BLaER1 treated with 17β-estradiol and CSF1 and Interleukin-3, amounts not matched to agents 10 nM and 100 nM (cell line): ENCODE data around the gene NUAK1.

ENCODE experiments used
- H3K27ac ChIP-seq, 11 experiments: shearing (Covaris generic); formaldehyde crosslinking; 2 replicates each; pipeline ENCODE4 v1.8.1; 2022
- H3K27me3 ChIP-seq, 11 experiments: shearing (Covaris generic); formaldehyde crosslinking; 2 replicates each; pipeline ENCODE4 v1.8.1; 2022
- H3K36me3 ChIP-seq, 11 experiments: shearing (Covaris generic); formaldehyde crosslinking; 2 replicates each; pipeline ENCODE4 v1.8.1; 2022
- H3K4me1 ChIP-seq, 10 experiments: shearing (Covaris generic); formaldehyde crosslinking; 2 replicates each; pipeline ENCODE4 v1.8.1; 2022
- H3K4me2 ChIP-seq, 11 experiments: shearing (Covaris generic); formaldehyde crosslinking; 2 replicates each; pipeline ENCODE4 v1.8.1; 2022
- H3K4me3 ChIP-seq, 10 experiments: shearing (Covaris generic); formaldehyde crosslinking; 2 replicates each; pipeline ENCODE4 v1.8.1; 2022
- H3K9ac ChIP-seq, 11 experiments: shearing (Covaris generic); formaldehyde crosslinking; 2 replicates each; pipeline ENCODE4 v1.8.1; 2022
- H3K9me3 ChIP-seq, 11 experiments: shearing (Covaris generic); formaldehyde crosslinking; replicated peaks in 1 of 11; 2 replicates each; pipeline ENCODE4 v1.8.1; 2022
- H4K20me1 ChIP-seq, 11 experiments: shearing (Covaris generic); formaldehyde crosslinking; 2 replicates each; pipeline ENCODE4 v1.8.1; 2022
- Cebpa-rat ChIP-seq, 11 experiments: shearing (Covaris generic); IDR thresholded peaks; 2 replicates each; pipeline ENCODE4 v1.8.1; 2022

The NUAK1 gene

GRCh38 chr12:106110626-106111300 is 28.0 kb downstream of the NUAK1 start:
- H3K27ac ChIP-seq = no peak overlapping the region
- peaks cover 18 to 48% (median 21%) of the 10 kb centered on the region in 10 experiments for H3K4me1 ChIP-seq
- no peak overlapping the region for H3K4me3 ChIP-seq
- H3K9ac ChIP-seq = no peak overlapping the region
- H3K36me3 ChIP-seq = no peaks in the 10 kb centered on the region
- no peak overlapping the region for H3K4me2 ChIP-seq
- H4K20me1 ChIP-seq = peaks cover 0 to 4% (median 0%) of the 10 kb centered on the region in 11 experiments; a peak in 2 of 22 replicates
- H3K27me3 ChIP-seq = peaks cover 0 to 17% (median 7%) of the 10 kb centered on the region in 11 experiments; a peak in 10 of 22 replicates
- TF ChIP-seq Cebpa-rat (IDR thresholded peaks at IDR 0.05) = no peak
- no peaks in the 10 kb centered on the region for H3K9me3 ChIP-seq

- Histone ChIP-seq H3K9me3 (no peaks in the 10 kb centered on the region), H4K20me1 (peaks cover 0 to 4% (median 0%) of the 10 kb centered on the region in 11 experiments; a peak in 2 of 22 replicates), H3K27me3 (peaks cover 0 to 18% (median 9%) of the 10 kb centered on the region in 11 experiments; a peak in 10 of 22 replicates), H3K27ac (no peak overlapping the region), H3K4me3 (no peak overlapping the region), H3K36me3 (no peaks in the 10 kb centered on the region), H3K4me1 (peaks cover 18 to 37% (median 21%) of the 10 kb centered on the region in 10 experiments), H3K9ac (no peak overlapping the region), H3K4me2 (peak overlapping the region in 1 of 11 experiments; percentile 1; a peak in 1 of 22 replicates)
- no peak for TF ChIP-seq Cebpa-rat (IDR thresholded peaks at IDR 0.05)
These were observed 29.4 kb downstream of the NUAK1 start for GRCh38 chr12:106109168-106109910.

- Histone ChIP-seq H3K9ac (no peak overlapping the region), H3K36me3 (no peaks in the 10 kb centered on the region), H3K27ac (no peak overlapping the region), H3K9me3 (no peaks in the 10 kb centered on the region), H3K27me3 (peaks cover 0 to 18% (median 9%) of the 10 kb centered on the region in 11 experiments; a peak in 10 of 22 replicates), H3K4me3 (no peak overlapping the region), H3K4me2 (no peak overlapping the region), H4K20me1 (peaks cover 0 to 4% (median 0%) of the 10 kb centered on the region in 11 experiments; a peak in 2 of 22 replicates), H3K4me1 (peaks cover 12 to 27% (median 15%) of the 10 kb centered on the region in 10 experiments)
- TF ChIP-seq Cebpa-rat (IDR thresholded peaks at IDR 0.05) = no peak
These were observed 30.4 kb downstream of the NUAK1 start for GRCh38 chr12:106108185-106108835.

GRCh38 chr12:106107566-106107965 is 31.2 kb downstream of the NUAK1 start:
- Histone ChIP-seq H3K9ac (no peak overlapping the region), H3K27me3 (peaks cover 0 to 18% (median 9%) of the 10 kb centered on the region in 11 experiments; a peak in 10 of 22 replicates), H3K36me3 (no peaks in the 10 kb centered on the region), H3K4me1 (peaks cover 5 to 20% (median 8%) of the 10 kb centered on the region in 10 experiments), H3K27ac (no peak overlapping the region), H4K20me1 (peaks cover 0 to 4% (median 0%) of the 10 kb centered on the region in 11 experiments; a peak in 2 of 22 replicates), H3K9me3 (no peaks in the 10 kb centered on the region), H3K4me3 (no peak overlapping the region), H3K4me2 (no peak overlapping the region)
- no peak for TF ChIP-seq Cebpa-rat (IDR thresholded peaks at IDR 0.05)

- Histone ChIP-seq H3K9ac (no peak overlapping the region), H3K4me3 (no peak overlapping the region), H3K4me2 (no peak overlapping the region; a peak in 2 of 22 replicates), H3K36me3 (no peaks in the 10 kb centered on the region), H3K9me3 (no peaks in the 10 kb centered on the region), H3K27ac (no peak overlapping the region), H3K4me1 (peaks cover 0 to 13% (median 1%) of the 10 kb centered on the region in 10 experiments; a peak in 12 of 20 replicates), H3K27me3 (peaks cover 0 to 18% (median 9%) of the 10 kb centered on the region in 11 experiments; a peak in 10 of 22 replicates), H4K20me1 (no peaks in the 10 kb centered on the region)
- no peak for TF ChIP-seq Cebpa-rat (IDR thresholded peaks at IDR 0.05)
These were observed 31.9 kb downstream of the NUAK1 start for GRCh38 chr12:106106892-106107291.

GRCh38 chr12:106106061-106106566 is 32.6 kb downstream of the NUAK1 start:
- Histone ChIP-seq H3K27me3 (peaks cover 0 to 18% (median 9%) of the 10 kb centered on the region in 11 experiments; a peak in 10 of 22 replicates), H3K27ac (no peak overlapping the region), H3K9me3 (no peaks in the 10 kb centered on the region), H3K9ac (no peak overlapping the region), H4K20me1 (no peaks in the 10 kb centered on the region), H3K4me1 (peaks cover 0 to 10% (median 0%) of the 10 kb centered on the region in 10 experiments; a peak in 3 of 20 replicates), H3K4me3 (no peak overlapping the region), H3K36me3 (no peaks in the 10 kb centered on the region), H3K4me2 (no peak overlapping the region)
- no peak for TF ChIP-seq Cebpa-rat (IDR thresholded peaks at IDR 0.05)

GRCh38 chr12:106101803-106102202 is 37.0 kb downstream of the NUAK1 start:
- H3K4me2 ChIP-seq = no peak overlapping the region
- H3K27me3 ChIP-seq = peaks cover 0 to 13% (median 5%) of the 10 kb centered on the region in 11 experiments; a peak in 10 of 22 replicates
- peaks cover 8 to 16% (median 12%) of the 10 kb centered on the region in 10 experiments; a peak in 17 of 20 replicates for H3K4me1 ChIP-seq
- H3K9me3 ChIP-seq = no peaks in the 10 kb centered on the region
- no peak overlapping the region for H3K27ac ChIP-seq
- H3K9ac ChIP-seq = no peak overlapping the region
- TF ChIP-seq Cebpa-rat (IDR thresholded peaks at IDR 0.05) = no peak
- no peak overlapping the region for H3K4me3 ChIP-seq
- H3K36me3 ChIP-seq = no peaks in the 10 kb centered on the region
- no peaks in the 10 kb centered on the region for H4K20me1 ChIP-seq

GRCh38 chr12:106098691-106099200 is 40.0 kb downstream of the NUAK1 start:
- H3K4me1 ChIP-seq = peaks cover 7 to 16% (median 12%) of the 10 kb centered on the region in 10 experiments; a peak in 16 of 20 replicates
- H3K27ac ChIP-seq = no peak overlapping the region
- peak overlapping the region; percentile 1 to 60 (median 47); a peak in 18 of 22 replicates for H3K4me2 ChIP-seq
- H3K9me3 ChIP-seq = no peaks in the 10 kb centered on the region
- TF ChIP-seq Cebpa-rat (IDR thresholded peaks at IDR 0.05) = no peak
- H4K20me1 ChIP-seq = no peaks in the 10 kb centered on the region
- no peaks in the 10 kb centered on the region for H3K36me3 ChIP-seq
- no peak overlapping the region for H3K4me3 ChIP-seq
- no peak overlapping the region for H3K9ac ChIP-seq
- no peaks in the 10 kb centered on the region for H3K27me3 ChIP-seq
